DOHH2 (cell line): Measurements from ENCODE around the gene EFL1.
"Not testable (repeated sequence)": the region's sequence is repeated elsewhere in the genome, so short reads cannot be mapped to it uniquely, and the experiment has no call there.

Experiments
- H3F3A ChIP-seq: fragments of 200-600 bp; sonication (generic), shearing (Covaris generic); 2 replicates; pipeline ENCODE4 v1.6.0; 2016; ENCODE audit warnings: antibody characterized with exemption, mild to moderate bottlenecking; ENCODE audit not compliant: control insufficient read depth, insufficient read depth
- H3K27ac ChIP-seq: fragments of 200-600 bp; sonication (generic); 2 replicates; pipeline ENCODE4 v1.5.1; 2014; ENCODE audit warnings: low read depth, mild to moderate bottlenecking, low read length, moderate library complexity
- H3K27me3 ChIP-seq: fragments of 200-600 bp; sonication (generic); 2 replicates; pipeline ENCODE4 v1.6.1; 2014; ENCODE audit warnings: mild to moderate bottlenecking, low read length, mixed read lengths; ENCODE audit not compliant: control insufficient read depth
- H3K36me3 ChIP-seq: fragments of 200-600 bp; sonication (generic); 2 replicates; pipeline ENCODE4 v1.6.1; 2014; ENCODE audit warnings: mild to moderate bottlenecking, low read length, moderate library complexity, mixed read lengths; ENCODE audit not compliant: control insufficient read depth
- H3K4me1 ChIP-seq: fragments of 200-600 bp; sonication (generic); 2 replicates; pipeline ENCODE4 v1.6.1; 2014; ENCODE audit warnings: mild to moderate bottlenecking, low read length, mixed read lengths; ENCODE audit not compliant: control insufficient read depth
- H3K4me2 ChIP-seq: fragments of 200-600 bp; sonication (generic); 2 replicates; pipeline ENCODE4 v1.6.0; 2014; ENCODE audit warnings: mild to moderate bottlenecking, low read length, moderate library complexity
- H3K4me3 ChIP-seq: fragments of 200-600 bp; sonication (generic); 2 replicates; pipeline ENCODE4 v1.5.1; 2014; ENCODE audit warnings: mild to moderate bottlenecking, low read length, mixed read lengths
- H3K79me2 ChIP-seq: fragments of 200-600 bp; sonication (generic); 2 replicates; pipeline ENCODE4 v1.6.1; 2014; ENCODE audit warnings: mild to moderate bottlenecking, low read length, mixed read lengths; ENCODE audit not compliant: control insufficient read depth
- H3K9me2 ChIP-seq: fragments of 200-600 bp; sonication (generic); replicated peaks from 2 replicates; pipeline ENCODE4 v1.6.1; 2014; ENCODE audit warnings: mild to moderate bottlenecking, low read length, mixed read lengths; ENCODE audit not compliant: control insufficient read depth
- H3K9me3 ChIP-seq: fragments of 200-600 bp; sonication (generic); 2 replicates; pipeline ENCODE4 v1.6.1; 2014; ENCODE audit warnings: antibody characterized with exemption, low read length, mixed read lengths; ENCODE audit not compliant: control insufficient read depth, insufficient read depth
- H4K20me1 ChIP-seq: fragments of 200-600 bp; sonication (generic); 2 replicates; pipeline ENCODE4 v1.6.0; 2014; ENCODE audit warnings: low read depth, mild to moderate bottlenecking, antibody characterized with exemption, low read length, moderate library complexity; ENCODE audit not compliant: control insufficient read depth, insufficient read depth
- CTCF ChIP-seq: fragments of 200-600 bp; sonication (generic); IDR thresholded peaks from one replicate; pipeline ENCODE4 v1.5.1; 2014; ENCODE audit warnings: antibody characterized with exemption, mild to moderate bottlenecking, low read depth, low read length; ENCODE audit not compliant: poor library complexity, severe bottlenecking
- EZH2phosphoT487 ChIP-seq: fragments of 200-600 bp; sonication (generic); IDR thresholded peaks from 2 replicates; pipeline ENCODE4 v1.6.1; 2017; ENCODE audit warnings: borderline replicate concordance, mild to moderate bottlenecking, antibody characterized with exemption, low read length, moderate library complexity, mixed read lengths

Gene EFL1

GRCh38 chr15:82197733-82198594 is 64.6 kb downstream of the EFL1 start:
- Histone ChIP-seq H3K4me1 (peaks cover 9% of the 10 kb centered on the region), H3K9me2 (no peaks in the 10 kb centered on the region), H3K4me2 (no peak overlapping the region), H3K27me3 (no peaks in the 10 kb centered on the region), H3F3A (0 out of 2 replicates have a peak, but pooled peaks cover 4% of the 10 kb centered on the region), H3K27ac (no peak overlapping the region), H3K79me2 (no peaks in the 10 kb centered on the region), H3K36me3 (no peaks in the 10 kb centered on the region), H3K4me3 (no peak overlapping the region), H4K20me1 (no peaks in the 10 kb centered on the region), H3K9me3 (no peaks in the 10 kb centered on the region)
- TF ChIP-seq CTCF (peak; percentile 83), EZH2phosphoT487 (no peak)

GRCh38 chr15:82196353-82196752 is 66.2 kb downstream of the EFL1 start:
- no peaks in the 10 kb centered on the region for H3K27me3 ChIP-seq
- H3K27ac ChIP-seq: no peak overlapping the region
- H3K4me3 ChIP-seq: no peak overlapping the region
- H3K79me2 ChIP-seq: no peaks in the 10 kb centered on the region
- no peaks in the 10 kb centered on the region for H3K36me3 ChIP-seq
- no peaks in the 10 kb centered on the region for H3K9me3 ChIP-seq
- no peak for TF ChIP-seq EZH2phosphoT487
- no peaks in the 10 kb centered on the region for H3K9me2 ChIP-seq
- no peak overlapping the region for H3K4me2 ChIP-seq
- peaks cover 9% of the 10 kb centered on the region for H3K4me1 ChIP-seq
- H3F3A ChIP-seq: 0 out of 2 replicates have a peak, but pooled peaks cover 4% of the 10 kb centered on the region
- no peaks in the 10 kb centered on the region for H4K20me1 ChIP-seq

- not testable (repeated sequence) for H3K4me2 ChIP-seq, H3K36me3 ChIP-seq, H3K4me1 ChIP-seq, H3K27ac ChIP-seq, H3K9me2 ChIP-seq, H3K4me3 ChIP-seq, H4K20me1 ChIP-seq, H3K27me3 ChIP-seq, H3K9me3 ChIP-seq, H3F3A ChIP-seq, H3K79me2 ChIP-seq
Observed at GRCh38 chr15:82195818-82196217, 66.7 kb downstream of the EFL1 start.

- H3K9me3 ChIP-seq, H3K4me3 ChIP-seq, H3K9me2 ChIP-seq, H3K4me2 ChIP-seq, H3K27me3 ChIP-seq, H4K20me1 ChIP-seq, H3F3A ChIP-seq, H3K36me3 ChIP-seq, H3K4me1 ChIP-seq, H3K79me2 ChIP-seq, H3K27ac ChIP-seq: not testable (repeated sequence)
Observed at GRCh38 chr15:82194488-82194887, 68.0 kb downstream of the EFL1 start.

GRCh38 chr15:82193435-82193834 is 69.1 kb downstream of the EFL1 start:
- H3K9me3 ChIP-seq, H3K27ac ChIP-seq, H3K79me2 ChIP-seq, H4K20me1 ChIP-seq, H3K4me2 ChIP-seq, H3K4me3 ChIP-seq, H3K4me1 ChIP-seq, H3F3A ChIP-seq, H3K36me3 ChIP-seq, H3K27me3 ChIP-seq, H3K9me2 ChIP-seq: not testable (repeated sequence)

- H4K20me1 ChIP-seq, H3K4me1 ChIP-seq, H3F3A ChIP-seq, H3K27ac ChIP-seq, H3K27me3 ChIP-seq, H3K4me2 ChIP-seq, H3K79me2 ChIP-seq, H3K36me3 ChIP-seq, H3K4me3 ChIP-seq, H3K9me2 ChIP-seq, H3K9me3 ChIP-seq: not testable (repeated sequence)
Observed at GRCh38 chr15:82192394-82192793, 70.1 kb downstream of the EFL1 start.
